Dedifferentiated amniotic fluid mesenchymal stem cell (primary cell): ENCODE measurements around the gene INO80E.
"Not testable (repeated sequence)": the region's sequence is repeated elsewhere in the genome, so short reads cannot be mapped to it uniquely, and the experiment has no call there.

ENCODE experiments used
- DNase-seq: peaks from one replicate; pipeline ENCODE4 v3.0.0-alpha.2; 2016; ENCODE audit errors: extremely low spot score

The INO80E gene, protein sequence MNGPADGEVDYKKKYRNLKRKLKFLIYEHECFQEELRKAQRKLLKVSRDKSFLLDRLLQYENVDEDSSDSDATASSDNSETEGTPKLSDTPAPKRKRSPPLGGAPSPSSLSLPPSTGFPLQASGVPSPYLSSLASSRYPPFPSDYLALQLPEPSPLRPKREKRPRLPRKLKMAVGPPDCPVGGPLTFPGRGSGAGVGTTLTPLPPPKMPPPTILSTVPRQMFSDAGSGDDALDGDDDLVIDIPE

GRCh38 chr16:29995911-29996765 is at the start of gene INO80E:
Gene INO80E (plus strand): TSS chr16:29996241. CDS start chr16:29996311, 70 bp downstream.
- DNase-seq = peak; percentile 94

- no peak for DNase-seq
Observed at GRCh38 chr16:29947897-29948296, 48.1 kb upstream of the INO80E start.

- DNase-seq = no peak
Observed at GRCh38 chr16:29950806-29951461, 45.1 kb upstream of the INO80E start.

GRCh38 chr16:29951625-29952365 is 44.2 kb upstream of the INO80E start:
- DNase-seq = no peak

- DNase-seq = no peak
Observed at GRCh38 chr16:29958756-29959155, 37.3 kb upstream of the INO80E start.

DNA sequence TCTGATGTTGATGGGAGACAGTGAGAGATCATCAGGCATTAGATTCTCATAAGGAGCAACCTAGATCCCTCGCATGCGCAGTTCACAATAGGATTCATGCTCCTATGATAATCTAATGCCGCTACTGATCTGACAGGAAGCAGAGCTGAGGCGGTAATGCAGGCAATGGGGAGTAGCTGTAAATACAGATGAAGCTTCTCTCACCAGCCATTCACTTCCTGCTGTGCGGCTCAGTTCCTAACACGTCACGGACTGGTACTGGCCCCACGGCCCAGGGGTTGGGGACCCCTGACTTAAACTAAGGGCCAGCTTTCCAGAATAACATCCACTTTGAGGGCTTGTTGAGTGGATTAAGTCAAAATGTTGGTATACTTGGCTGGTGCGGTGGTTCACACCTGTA is 36.7 kb upstream of the INO80E start:
- DNase-seq = no peak

GRCh38 chr16:29959821-29960220 is 36.2 kb upstream of the INO80E start:
- not testable (repeated sequence) for DNase-seq

DNA sequence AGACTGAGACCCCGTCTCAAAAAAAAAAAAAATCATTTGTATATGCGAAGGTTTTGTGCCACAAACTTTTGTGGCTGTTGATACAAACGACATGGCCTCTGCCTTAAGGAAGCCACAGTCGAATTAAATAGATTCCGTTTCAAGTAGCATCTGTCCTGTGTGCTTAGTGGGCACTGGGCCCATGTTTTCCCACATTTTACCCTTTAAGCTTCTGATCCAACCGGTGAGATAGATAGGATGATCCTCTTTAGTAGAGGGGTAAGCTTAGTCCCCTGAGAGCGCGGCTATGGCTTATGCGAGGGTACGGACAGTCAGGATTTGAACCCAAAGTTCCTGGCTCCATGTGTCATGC is 34.9 kb upstream of the INO80E start:
- DNase-seq = no peak

DNA sequence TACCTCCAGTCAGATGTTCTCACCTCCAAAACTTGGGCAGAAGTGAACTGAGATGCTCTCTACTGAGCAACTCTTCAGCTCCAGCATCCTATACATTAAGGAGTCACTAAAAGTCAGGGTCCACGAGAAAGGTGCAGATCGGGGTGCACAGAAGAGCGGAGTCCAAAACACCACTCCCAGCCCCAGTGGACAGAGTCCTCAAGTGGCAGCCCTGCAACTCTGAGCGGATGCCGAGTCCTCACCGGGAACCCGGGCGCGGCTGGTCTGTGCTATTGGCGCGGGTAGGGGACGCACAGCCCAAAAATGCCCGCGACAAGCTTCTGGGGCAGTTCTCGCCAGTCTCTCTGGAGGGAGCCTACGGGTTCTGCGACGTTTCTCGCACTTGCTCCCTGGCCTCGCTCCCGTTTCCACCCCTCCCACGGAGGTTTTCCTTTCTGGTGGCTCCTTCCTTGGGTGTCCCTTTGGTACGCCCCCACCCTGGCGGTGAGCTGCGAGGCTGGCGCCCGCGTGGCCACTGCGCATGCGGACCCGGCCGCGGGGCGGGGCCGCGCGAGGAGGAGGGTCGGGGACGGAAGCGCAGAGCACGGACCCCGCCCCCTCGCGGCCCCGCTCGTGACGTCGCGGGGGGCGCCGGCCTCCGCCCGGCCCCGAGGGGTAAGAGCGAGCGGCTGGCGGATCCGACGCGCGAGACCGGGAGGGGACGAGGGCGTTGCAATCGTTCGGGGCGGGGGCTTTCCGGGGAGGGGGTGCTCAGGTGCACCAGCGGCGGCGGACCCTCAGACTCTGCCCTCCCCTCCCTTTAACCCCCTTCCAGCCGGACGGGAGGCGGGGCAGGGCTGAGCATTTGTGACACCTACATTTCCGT is 34.3 kb upstream of the INO80E start, which contains the start of gene TMEM219:
TMEM219 (plus strand) TSS at position 601 of the 865 bp plus-strand sequence. CDS start 1,065 bp downstream, outside the sequence.
- DNase-seq = peak; percentile 79

DNA sequence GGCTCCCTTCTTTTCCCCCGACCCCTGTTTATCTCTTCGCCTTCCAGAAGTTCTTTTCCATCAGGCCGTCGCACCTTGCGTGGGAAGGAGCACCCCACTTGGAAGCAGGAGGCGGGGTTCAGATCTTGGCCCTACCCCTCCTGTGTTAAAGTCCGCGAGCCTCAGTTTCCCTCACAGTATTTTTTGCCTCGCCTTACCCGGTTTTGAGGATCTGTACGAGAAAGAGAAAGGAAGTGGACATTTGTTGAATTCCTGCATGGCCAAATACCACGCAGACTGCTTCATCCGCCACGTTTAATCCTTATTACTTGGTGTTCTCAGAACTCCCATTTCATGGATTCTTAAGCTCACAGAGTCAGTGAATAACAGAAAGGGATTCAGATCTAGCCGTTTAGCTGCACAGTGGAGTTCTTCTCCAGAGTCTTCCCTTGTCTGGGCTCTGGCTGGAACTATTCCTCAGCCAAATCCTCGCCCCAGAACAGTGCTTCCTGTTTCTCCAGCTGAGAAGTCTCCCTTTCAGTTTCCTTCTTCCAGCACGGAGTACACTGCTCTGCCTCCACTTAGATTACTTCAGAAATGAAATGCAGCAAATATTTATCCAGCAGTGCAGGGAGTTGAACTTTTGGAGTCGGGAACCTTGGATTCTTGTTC is 33.6 kb upstream of the INO80E start:
- DNase-seq = no peak

- DNase-seq = no peak
Observed at GRCh38 chr16:29963021-29963743, 32.9 kb upstream of the INO80E start.

GRCh38 chr16:29968205-29968604 is 27.8 kb upstream of the INO80E start:
- no peak for DNase-seq

DNA sequence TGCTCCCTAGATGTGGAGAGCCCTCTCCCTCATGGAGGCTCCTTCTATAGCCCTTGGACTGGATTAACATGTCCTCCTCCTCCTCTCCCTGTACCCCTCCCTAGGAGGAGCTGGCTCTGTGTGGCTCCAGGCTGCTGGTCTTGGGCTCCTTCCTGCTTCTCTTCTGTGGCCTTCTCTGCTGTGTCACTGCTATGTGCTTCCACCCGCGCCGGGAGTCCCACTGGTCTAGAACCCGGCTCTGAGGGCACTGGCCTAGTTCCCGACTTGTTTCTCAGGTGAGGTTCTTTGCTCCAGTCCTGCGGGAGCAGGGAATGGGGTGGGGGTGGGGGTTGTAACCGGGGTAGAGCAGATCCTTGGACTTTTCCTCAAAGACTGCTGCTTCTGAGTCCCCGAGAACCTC is 24.7 kb upstream of the INO80E start:
- DNase-seq = no peak

DNA sequence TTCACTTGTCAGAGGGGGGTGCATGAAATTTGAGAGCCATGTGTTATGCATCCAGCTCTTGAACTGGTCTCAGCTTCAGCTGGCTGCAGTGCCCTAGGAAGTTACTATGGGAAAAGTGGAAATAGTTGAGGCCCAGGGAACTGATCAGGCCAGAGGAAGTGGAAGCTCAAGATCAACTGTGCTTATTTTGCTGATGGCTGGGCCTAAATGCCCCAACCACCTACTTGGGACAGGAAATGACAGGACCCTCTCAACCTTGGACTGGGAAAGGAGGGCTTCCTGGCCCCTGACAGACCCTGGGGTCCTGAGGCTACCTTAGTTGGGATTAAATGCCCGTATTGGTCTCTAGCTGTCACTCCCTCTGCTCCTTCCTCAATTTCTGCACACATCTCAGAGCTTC is 23.5 kb upstream of the INO80E start:
- no peak for DNase-seq

- DNase-seq = no peak
Observed at GRCh38 chr16:29972992-29973383, 23.1 kb upstream of the INO80E start.

DNA sequence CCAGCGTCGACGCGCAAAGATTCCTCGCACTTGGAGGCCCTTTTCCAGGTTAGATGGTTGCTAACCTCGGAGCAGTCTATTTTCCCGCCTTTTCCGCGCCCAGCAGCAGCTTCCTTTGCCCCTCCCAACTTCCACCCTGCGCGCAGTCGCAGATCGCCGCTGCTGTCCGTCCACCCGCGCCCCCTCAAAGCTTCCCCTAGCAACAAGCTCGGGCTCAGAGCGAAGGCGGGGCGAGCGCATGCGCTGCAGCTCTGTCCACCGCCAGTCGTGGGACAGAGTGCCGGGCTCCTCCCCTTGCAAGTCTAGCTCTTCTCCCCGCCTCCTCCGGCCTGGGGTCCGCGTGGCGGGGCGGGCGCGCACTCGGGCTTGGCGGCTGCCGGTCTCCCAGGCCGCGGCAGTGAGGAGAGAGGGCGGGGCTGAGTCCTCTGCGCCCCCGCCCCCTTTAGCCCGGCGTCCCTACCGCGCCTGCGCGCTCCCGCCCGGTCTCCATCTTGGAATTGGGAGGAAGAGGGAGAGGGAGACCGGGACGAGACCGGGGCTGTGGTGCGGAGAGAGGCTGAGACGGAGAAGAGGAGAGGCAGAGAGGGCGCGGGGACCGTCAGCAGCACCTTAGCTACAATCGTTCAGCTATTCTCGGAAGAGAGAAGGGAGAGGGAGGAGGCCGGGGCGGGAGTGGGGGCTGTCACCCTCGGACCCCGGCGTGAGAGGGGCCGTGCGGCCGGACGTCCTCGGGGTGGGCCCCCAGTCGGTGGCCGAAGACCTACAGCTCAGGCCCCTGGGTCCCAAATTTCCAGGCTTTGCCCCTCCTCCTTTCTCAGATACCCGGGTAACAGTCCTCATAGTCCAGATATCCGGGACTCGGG is 22.4 kb upstream of the INO80E start, which contains the start of gene TAOK2:
TAOK2 (plus strand) TSS at position 485 of the 863 bp plus-strand sequence. CDS start 3,905 bp downstream, outside the sequence.
- peak; percentile 98 for DNase-seq

DNA sequence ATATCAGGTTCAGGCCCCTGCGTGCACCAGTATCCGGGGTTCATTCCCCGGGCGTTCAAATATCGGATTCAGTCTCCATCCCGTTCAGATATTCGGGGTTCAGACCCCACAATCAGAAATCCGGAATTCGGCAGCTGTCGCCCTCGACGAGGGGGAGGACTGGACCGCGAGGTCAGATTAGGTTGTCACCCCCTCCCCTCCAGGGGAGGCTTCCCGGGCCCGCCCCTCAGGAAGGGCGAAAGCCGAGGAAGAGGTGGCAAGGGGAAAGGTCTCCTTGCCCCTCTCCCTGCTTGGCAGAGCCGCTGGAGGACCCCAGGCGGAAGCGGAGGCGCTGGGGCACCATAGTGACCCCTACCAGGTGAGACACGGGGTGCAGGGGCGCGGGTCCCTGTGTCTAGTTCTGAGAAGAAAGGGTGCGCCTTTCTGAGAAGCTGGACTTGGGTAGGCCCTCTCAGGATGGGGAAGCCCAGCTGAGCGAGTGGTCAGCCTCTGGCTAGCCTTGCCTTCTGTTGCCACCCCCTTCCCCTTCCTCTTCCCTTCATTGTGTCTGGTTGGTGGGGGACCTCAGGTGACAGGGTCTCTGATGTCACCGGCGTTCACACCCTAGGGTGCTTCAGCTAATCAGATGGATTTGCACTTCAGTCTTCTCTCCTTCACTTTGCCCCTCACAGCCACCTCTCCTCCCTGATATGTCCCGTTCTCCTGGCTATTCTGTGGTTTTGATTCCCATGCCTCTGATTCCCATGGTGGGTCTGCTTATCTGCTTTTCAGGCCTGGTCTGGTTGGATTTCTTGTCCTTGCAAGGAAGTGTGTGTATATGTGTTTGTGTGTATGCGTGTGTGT is 21.5 kb upstream of the INO80E start:
- no peak for DNase-seq

DNA sequence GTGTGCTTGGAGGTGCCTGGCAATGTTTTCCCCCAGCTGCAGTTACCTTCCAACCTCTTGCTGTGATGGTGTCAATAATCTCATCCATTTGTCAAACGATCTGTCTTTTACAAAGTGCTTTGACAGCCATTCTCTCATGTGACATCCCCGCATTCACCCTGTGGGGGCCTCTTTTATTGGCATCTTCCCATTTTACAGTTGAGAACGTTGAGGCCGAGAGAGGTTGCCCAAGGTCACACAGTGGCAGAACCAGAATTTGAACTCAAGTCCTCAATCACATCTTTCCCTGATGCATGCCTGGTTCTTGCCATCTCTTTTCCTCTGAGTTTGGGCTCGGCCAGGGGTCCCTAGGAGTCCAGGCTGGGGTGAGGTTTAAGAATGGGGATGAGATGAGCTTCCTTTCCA is 20.9 kb upstream of the INO80E start:
- DNase-seq = no peak
